Measurements from ENCODE around the gene CREB3L2. TPM values are rescaled to one million over a fixed set of nuclear protein-coding genes. Genes with fewer than 3 reads are reported as not detected.

CREB3L2 gene
- total and polyA plus RNA-seq, 10 of the 15 experiments (the other 5 are each of a cell fraction or from before 2014, with no cell fraction given): 6.4 to 67.1 (median 26.2) TPM

DNA sequence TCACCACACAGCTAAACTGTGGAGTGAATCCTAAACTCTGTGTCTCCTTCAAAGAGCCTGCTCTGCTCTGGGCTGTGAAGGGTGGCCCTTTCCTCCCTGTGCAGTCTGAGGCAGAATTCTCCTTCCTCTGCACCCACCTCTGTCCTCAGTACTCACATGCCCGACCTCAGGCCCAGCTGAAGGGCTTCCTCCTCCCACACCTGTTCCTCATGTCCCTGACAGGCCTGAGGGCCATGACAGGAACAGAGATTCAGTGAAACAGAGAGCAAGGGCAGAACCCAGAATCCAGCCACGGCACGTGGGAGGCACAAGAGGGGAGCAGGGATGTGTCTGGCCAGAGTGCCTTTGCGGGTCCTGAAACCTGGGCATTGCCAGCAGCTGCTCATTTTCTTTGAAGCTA is 13.9 kb downstream of the CREB3L2 start:
- Histone ChIP-seq H3K9ac (ENCODE audit: control insufficient read depth, insufficient read depth, low read length) (peak overlapping the region; percentile 53), H3K27ac (ENCODE audit: control insufficient read depth, insufficient read depth) (peak overlapping the region; percentile 95), H3K4me2 (ENCODE audit: control insufficient read depth, insufficient read depth) (peak overlapping the region; percentile 99), H4K20me1 (ENCODE audit: control insufficient read depth, insufficient read depth) (no peaks in the 10 kb centered on the region), H3K4me3 (peak overlapping the region; percentile 4; the same call in 1 of the 2 replicates), H2AFZ (ENCODE audit: control insufficient read depth, low read depth, low read length) (no peak overlapping the region; the same call in none of the 2 replicates), H3K79me2 (ENCODE audit: control insufficient read depth, insufficient read depth, low read length) (peaks cover 96% of the 10 kb centered on the region), H3K27me3 (replicated peaks in 1 of 2; ENCODE audit: control insufficient read depth in 2 of 2, insufficient read depth in 2 of 2, low read length in 1 of 2) (no peaks in the 10 kb centered on the region), H3K9me3 (replicated peaks; ENCODE audit: control insufficient read depth, insufficient read depth, low read length) (peaks cover 18% of the 10 kb centered on the region), H3K36me3 (ENCODE audit: control insufficient read depth in 2 of 2, insufficient read depth in 2 of 2, low read length in 1 of 2) (peaks cover 8 to 18% of the 10 kb centered on the region in 2 experiments), H3K4me1 (ENCODE audit: control insufficient read depth, insufficient read depth, low read length) (peaks cover 75% of the 10 kb centered on the region)
- 2% methylated on average over 4 of the region's 4 CpGs for WGBS (ENCODE audit: insufficient coverage, insufficient replicate concordance, low lambda C conversion rate, missing lambda C conversion rate)
- intact Hi-C loops (cut with micrococcal nuclease; ENCODE audit: unreplicated experiment) (loop anchor here (2.0 to 5.0 kb wide), 2 partner anchors 13 to 51 kb away; no protein-coding TSS in a partner anchor), in situ Hi-C loops (cut with MboI) (no loop called here)
- SMC1A ChIA-PET (ENCODE audit: uncharacterized antibody, unreplicated experiment): interaction anchor here (0.7 to 23.6 kb wide), 14 partner anchors 10 to 197 kb away, joined by 3 to 516 read pairs (median 5); partner anchors contain the start of gene CREB3L2
- CTCF ChIA-PET: interaction anchor here (0.8 to 16.2 kb wide), 4 partner anchors 14 to 331 kb away, joined by 3 to 271 read pairs (median 9); partner anchors contain the start of gene CREB3L2
- ATAC-seq (peak; percentile 52), DNase-seq (ENCODE audit: low read depth, low spot score) (peak; percentile 61), FAIRE-seq (no peak)
- BruUV-seq (replicated peaks): no TSS peak
- RAD21 ChIA-PET (ENCODE audit: unreplicated experiment): interaction anchor here (0.7 to 3.6 kb wide), 9 partner anchors 8 to 582 kb away, joined by 3 to 77 read pairs (median 6); partner anchors contain the start of gene CREB3L2
- POLR2A ChIA-PET: interaction anchor here (1.3 to 8.0 kb wide), 2 partner anchors 12 to 13 kb away, joined by 5 to 127 read pairs; partner anchors contain the start of gene CREB3L2
- TF ChIP-seq GATAD2B (conservative IDR thresholded peaks at IDR 0.05; ENCODE audit: low read depth) (peak; percentile 65; the same call in 1 of the 2 replicates), CREM (IDR thresholded peaks at IDR 0.05; ENCODE audit: low read depth) (peak; percentile 39; the same call in 1 of the 2 replicates), HDGF (IDR thresholded peaks at IDR 0.05) (0 out of 2 replicates have a peak, but pooled peaks have one; percentile 61), IRF4 (IDR thresholded peaks at IDR 0.05; ENCODE audit: low read depth, low read length) (0 out of 2 replicates have a peak, but pooled peaks have one; percentile 6), BRCA1 (IDR thresholded peaks at IDR 0.05; ENCODE audit: low read depth, low read length) (no peak), IKZF2 (IDR thresholded peaks at IDR 0.05) (peak; percentile 67 to 76; a peak in 2 of 4 replicates), NFXL1 (IDR thresholded peaks at IDR 0.05; ENCODE audit: borderline replicate concordance) (no peak), DPF2 (IDR thresholded peaks at IDR 0.05) (0 out of 2 replicates have a peak, but pooled peaks have one; percentile 24), MXI1 (IDR thresholded peaks at IDR 0.05; ENCODE audit: low read depth, low read length) (peak; percentile 76; the same call in 1 of the 2 replicates), IKZF1 (conservative IDR thresholded peaks at IDR 0.05) (peak; percentile 78), TBL1XR1 (IDR thresholded peaks at IDR 0.05; ENCODE audit: low read depth, low read length) (no peak), MTA2 (IDR thresholded peaks at IDR 0.05; ENCODE audit: low read depth) (peak; percentile 32; the same call in 1 of the 2 replicates)
- TF ChIP-seq, protein P1, sequence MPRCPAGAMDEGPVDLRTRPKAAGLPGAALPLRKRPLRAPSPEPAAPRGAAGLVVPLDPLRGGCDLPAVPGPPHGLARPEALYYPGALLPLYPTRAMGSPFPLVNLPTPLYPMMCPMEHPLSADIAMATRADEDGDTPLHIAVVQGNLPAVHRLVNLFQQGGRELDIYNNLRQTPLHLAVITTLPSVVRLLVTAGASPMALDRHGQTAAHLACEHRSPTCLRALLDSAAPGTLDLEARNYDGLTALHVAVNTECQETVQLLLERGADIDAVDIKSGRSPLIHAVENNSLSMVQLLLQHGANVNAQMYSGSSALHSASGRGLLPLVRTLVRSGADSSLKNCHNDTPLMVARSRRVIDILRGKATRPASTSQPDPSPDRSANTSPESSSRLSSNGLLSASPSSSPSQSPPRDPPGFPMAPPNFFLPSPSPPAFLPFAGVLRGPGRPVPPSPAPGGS (IDR thresholded peaks at IDR 0.05; ENCODE audit: borderline replicate concordance, insufficient read depth, low read depth, low read length, poor library complexity, severe bottlenecking): no peak
- TF ChIP-seq, protein P2, sequence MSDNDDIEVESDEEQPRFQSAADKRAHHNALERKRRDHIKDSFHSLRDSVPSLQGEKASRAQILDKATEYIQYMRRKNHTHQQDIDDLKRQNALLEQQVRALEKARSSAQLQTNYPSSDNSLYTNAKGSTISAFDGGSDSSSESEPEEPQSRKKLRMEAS (IDR thresholded peaks at IDR 0.05; ENCODE audit: low read depth, low read length): peak; percentile 62; the same call in 1 of the 2 replicates
- TF ChIP-seq, protein P3, sequence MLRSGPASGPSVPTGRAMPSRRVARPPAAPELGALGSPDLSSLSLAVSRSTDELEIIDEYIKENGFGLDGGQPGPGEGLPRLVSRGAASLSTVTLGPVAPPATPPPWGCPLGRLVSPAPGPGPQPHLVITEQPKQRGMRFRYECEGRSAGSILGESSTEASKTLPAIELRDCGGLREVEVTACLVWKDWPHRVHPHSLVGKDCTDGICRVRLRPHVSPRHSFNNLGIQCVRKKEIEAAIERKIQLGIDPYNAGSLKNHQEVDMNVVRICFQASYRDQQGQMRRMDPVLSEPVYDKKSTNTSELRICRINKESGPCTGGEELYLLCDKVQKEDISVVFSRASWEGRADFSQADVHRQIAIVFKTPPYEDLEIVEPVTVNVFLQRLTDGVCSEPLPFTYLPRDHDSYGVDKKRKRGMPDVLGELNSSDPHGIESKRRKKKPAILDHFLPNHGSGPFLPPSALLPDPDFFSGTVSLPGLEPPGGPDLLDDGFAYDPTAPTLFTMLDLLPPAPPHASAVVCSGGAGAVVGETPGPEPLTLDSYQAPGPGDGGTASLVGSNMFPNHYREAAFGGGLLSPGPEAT (IDR thresholded peaks at IDR 0.05; ENCODE audit: low read depth): peak; percentile 69; the same call in 1 of the 2 replicates
- TF ChIP-seq, protein P4, sequence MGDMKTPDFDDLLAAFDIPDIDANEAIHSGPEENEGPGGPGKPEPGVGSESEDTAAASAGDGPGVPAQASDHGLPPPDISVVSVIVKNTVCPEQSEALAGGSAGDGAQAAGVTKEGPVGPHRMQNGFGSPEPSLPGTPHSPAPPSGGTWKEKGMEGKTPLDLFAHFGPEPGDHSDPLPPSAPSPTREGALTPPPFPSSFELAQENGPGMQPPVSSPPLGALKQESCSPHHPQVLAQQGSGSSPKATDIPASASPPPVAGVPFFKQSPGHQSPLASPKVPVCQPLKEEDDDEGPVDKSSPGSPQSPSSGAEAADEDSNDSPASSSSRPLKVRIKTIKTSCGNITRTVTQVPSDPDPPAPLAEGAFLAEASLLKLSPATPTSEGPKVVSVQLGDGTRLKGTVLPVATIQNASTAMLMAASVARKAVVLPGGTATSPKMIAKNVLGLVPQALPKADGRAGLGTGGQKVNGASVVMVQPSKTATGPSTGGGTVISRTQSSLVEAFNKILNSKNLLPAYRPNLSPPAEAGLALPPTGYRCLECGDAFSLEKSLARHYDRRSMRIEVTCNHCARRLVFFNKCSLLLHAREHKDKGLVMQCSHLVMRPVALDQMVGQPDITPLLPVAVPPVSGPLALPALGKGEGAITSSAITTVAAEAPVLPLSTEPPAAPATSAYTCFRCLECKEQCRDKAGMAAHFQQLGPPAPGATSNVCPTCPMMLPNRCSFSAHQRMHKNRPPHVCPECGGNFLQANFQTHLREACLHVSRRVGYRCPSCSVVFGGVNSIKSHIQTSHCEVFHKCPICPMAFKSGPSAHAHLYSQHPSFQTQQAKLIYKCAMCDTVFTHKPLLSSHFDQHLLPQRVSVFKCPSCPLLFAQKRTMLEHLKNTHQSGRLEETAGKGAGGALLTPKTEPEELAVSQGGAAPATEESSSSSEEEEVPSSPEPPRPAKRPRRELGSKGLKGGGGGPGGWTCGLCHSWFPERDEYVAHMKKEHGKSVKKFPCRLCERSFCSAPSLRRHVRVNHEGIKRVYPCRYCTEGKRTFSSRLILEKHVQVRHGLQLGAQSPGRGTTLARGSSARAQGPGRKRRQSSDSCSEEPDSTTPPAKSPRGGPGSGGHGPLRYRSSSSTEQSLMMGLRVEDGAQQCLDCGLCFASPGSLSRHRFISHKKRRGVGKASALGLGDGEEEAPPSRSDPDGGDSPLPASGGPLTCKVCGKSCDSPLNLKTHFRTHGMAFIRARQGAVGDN (IDR thresholded peaks at IDR 0.05): peak; percentile 68

Data from GM12878 (cell line).